Measurements from ENCODE around the gene DDX54. TPM values are rescaled to one million over a fixed set of nuclear protein-coding genes. Genes with fewer than 3 reads are reported as not detected.

The DDX54 gene
- total and polyA plus RNA-seq, 8 donors, result 42.0 to 73.6 (median 60.8) TPM

DNA sequence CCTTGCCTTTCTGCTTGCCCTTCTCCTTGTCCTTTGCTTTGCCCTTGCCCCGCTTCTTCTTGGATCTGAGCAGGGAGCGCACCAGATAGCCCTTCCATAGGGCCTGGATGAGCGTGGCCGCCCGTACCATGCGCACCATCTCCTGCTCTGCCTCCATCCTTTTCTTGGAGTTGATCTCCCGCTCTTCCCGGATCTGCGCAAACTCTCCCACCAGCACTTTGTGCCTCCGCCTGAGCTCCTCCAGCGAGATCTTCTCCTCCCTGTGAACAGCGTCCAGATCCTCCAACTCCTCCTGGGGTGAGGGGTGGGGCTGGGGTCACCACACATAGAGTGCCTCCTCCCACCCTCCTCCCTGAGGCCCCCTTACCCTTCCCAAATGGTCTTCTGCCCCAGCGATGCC lies 10.3 kb upstream of the DDX54 start:
- peaks cover 0 to 24% of the 10 kb centered on the region in 2 donors for H3K36me3 ChIP-seq
- intact Hi-C loops (cut with DNase I), result loop anchor here in 1 of 2 donors (10.0 kb wide), 1 partner anchor 229 kb away; the partner anchor contains the start of gene SDSL
- H3K9me3 ChIP-seq, result no peaks in the 10 kb centered on the region
- no peak overlapping the region for H3K4me3 ChIP-seq
- H3K4me1 ChIP-seq, result peaks cover 0 to 17% of the 10 kb centered on the region in 2 donors
- no peak for DNase-seq
- no peak for ATAC-seq
- H3K27ac ChIP-seq, result no peak overlapping the region
- TF ChIP-seq, protein P1, sequence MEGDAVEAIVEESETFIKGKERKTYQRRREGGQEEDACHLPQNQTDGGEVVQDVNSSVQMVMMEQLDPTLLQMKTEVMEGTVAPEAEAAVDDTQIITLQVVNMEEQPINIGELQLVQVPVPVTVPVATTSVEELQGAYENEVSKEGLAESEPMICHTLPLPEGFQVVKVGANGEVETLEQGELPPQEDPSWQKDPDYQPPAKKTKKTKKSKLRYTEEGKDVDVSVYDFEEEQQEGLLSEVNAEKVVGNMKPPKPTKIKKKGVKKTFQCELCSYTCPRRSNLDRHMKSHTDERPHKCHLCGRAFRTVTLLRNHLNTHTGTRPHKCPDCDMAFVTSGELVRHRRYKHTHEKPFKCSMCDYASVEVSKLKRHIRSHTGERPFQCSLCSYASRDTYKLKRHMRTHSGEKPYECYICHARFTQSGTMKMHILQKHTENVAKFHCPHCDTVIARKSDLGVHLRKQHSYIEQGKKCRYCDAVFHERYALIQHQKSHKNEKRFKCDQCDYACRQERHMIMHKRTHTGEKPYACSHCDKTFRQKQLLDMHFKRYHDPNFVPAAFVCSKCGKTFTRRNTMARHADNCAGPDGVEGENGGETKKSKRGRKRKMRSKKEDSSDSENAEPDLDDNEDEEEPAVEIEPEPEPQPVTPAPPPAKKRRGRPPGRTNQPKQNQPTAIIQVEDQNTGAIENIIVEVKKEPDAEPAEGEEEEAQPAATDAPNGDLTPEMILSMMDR (IDR thresholded peaks at IDR 0.05), result no peak
- no peaks in the 10 kb centered on the region for H3K27me3 ChIP-seq

DNA sequence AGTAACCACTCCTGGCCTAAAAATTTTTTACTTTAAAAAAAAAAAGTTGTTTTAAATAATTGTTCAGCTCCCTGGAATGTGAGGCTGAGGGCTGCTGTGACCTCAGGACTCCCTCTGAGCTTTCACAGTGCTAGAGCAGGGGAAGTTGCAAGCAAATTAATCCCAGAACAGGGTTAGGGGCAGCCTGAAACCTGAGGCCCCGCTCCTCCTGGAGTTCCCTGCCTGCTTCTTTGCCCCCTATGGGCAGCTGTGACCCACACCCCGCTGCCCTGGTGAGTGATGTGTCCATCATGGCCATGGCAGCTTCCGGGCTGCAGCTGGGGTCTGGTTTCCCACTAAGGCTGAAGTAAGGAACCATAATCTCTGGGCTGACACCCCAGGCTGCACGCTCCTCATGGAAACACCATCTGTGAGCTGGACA lies 9.7 kb upstream of the DDX54 start:
- Histone ChIP-seq H3K9me3 (no peaks in the 10 kb centered on the region), H3K4me1 (peaks cover 0 to 11% of the 10 kb centered on the region in 2 donors), H3K27ac (no peak overlapping the region), H3K27me3 (no peaks in the 10 kb centered on the region), H3K4me3 (no peak overlapping the region), H3K36me3 (peaks cover 0 to 24% of the 10 kb centered on the region in 2 donors)
- DNase-seq (no peak), ATAC-seq (no peak)
- intact Hi-C loops (cut with DNase I), result loop anchor here in 1 of 2 donors (10.0 kb wide), 1 partner anchor 230 kb away; the partner anchor contains the start of gene SDSL
- TF ChIP-seq, protein P1 (IDR thresholded peaks at IDR 0.05), result no peak

DNA sequence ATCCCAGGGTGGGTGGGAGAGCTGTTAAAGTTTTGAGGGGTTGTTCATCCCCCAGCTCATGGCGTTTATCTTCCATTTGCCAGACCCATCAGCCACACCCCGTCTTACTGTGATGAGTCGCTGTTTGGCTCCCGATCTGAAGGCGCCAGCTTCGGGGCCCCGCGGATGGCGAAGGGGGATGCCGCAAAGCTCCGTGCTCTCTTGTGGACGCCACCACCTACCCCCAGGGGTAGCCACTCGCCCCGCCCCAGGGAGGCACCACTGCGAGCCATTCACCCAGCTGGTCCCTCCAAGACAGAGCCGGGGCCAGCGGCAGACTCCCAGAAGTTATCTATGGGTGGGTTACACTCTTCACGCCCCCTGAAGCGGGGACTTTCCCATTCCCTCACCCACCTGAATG lies 5.9 kb upstream of the DDX54 start:
- intact Hi-C loops (cut with DNase I), result loop anchor here in 1 of 2 donors (10.0 kb wide), 1 partner anchor 234 kb away; the partner anchor contains the start of gene SDSL
- no peaks in the 10 kb centered on the region for H3K27me3 ChIP-seq
- ATAC-seq (no peak), DNase-seq (no peak)
- TF ChIP-seq, protein P1 (IDR thresholded peaks at IDR 0.05), result no peak
- no peaks in the 10 kb centered on the region for H3K9me3 ChIP-seq
- H3K36me3 ChIP-seq, result peaks cover 0 to 30% of the 10 kb centered on the region in 2 donors
- peaks cover 0 to 27% of the 10 kb centered on the region in 2 donors for H3K4me1 ChIP-seq
- H3K27ac ChIP-seq, result no peak overlapping the region
- no peak overlapping the region for H3K4me3 ChIP-seq

DNA sequence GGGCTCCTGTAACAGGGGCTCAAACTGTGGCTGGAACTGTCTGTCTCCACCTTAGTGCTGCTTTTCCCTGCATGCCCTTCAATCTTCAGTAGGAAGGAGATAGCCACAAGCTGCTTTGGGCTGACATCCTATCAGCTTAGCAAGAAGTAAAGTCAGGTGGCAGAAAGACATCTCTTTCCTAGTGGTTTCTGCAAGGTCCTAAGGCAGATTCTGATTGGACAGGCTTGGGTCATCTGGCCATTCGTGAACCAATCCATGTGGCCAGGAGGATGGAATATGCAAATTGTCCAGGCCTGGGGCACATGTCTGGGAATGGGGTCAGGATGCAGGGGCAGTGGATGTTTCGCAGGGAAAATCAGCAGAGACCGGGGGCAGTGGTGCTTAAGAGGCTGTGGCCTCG lies 5.5 kb upstream of the DDX54 start:
- H3K9me3 ChIP-seq, result no peaks in the 10 kb centered on the region
- ATAC-seq, result no peak
- DNase-seq, result no peak
- no peak overlapping the region for H3K4me3 ChIP-seq
- no peaks in the 10 kb centered on the region for H3K27me3 ChIP-seq
- peaks cover 0 to 31% of the 10 kb centered on the region in 2 donors for H3K4me1 ChIP-seq
- peaks cover 0 to 30% of the 10 kb centered on the region in 2 donors for H3K36me3 ChIP-seq
- TF ChIP-seq, protein P1 (IDR thresholded peaks at IDR 0.05), result no peak
- intact Hi-C loops (cut with DNase I), result loop anchor here in 1 of 2 donors (10.0 kb wide), 1 partner anchor 234 kb away; the partner anchor contains the start of gene SDSL
- no peak overlapping the region for H3K27ac ChIP-seq

DNA sequence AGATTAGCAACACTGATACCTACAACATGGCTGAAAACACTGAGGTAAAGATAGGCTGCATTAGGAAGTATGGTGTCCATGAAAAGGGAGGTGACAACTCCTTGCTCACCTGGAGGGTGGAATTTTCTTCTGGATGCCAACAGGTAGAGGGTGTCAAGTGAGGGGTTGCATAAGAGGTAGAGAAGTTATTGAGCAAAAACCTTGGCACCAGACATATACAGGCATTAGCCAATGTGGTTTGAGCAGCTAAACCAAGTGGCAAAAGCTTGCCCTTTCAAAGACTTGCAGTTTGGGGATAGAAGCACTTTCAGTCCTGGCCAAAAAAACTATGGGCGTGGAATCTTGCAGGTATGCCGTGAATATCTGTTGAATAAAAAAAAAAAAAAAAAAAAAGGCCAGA lies 4.1 kb upstream of the DDX54 start:
- H3K27ac ChIP-seq, result peak overlapping the region in 1 of 2 donors; percentile 26
- H3K27me3 ChIP-seq, result no peaks in the 10 kb centered on the region
- TF ChIP-seq, protein P1 (IDR thresholded peaks at IDR 0.05), result no peak
- peaks cover 0 to 30% of the 10 kb centered on the region in 2 donors for H3K36me3 ChIP-seq
- H3K4me1 ChIP-seq, result peaks cover under 1 to 34% of the 10 kb centered on the region in 2 donors
- no peak for DNase-seq
- ATAC-seq, result peak; percentile 1
- H3K4me3 ChIP-seq, result no peak overlapping the region
- intact Hi-C loops (cut with DNase I), result no loop called here
- H3K9me3 ChIP-seq, result no peaks in the 10 kb centered on the region
